Measurements from ENCODE around the gene PLXNA1. TPM values are rescaled to one million over a fixed set of nuclear protein-coding genes. Genes with fewer than 3 reads are reported as not detected.

PLXNA1 gene
- total and polyA plus RNA-seq, 5 donors from 2014 or later = 0.25 to 12.6 (median 0.36) TPM

DNA sequence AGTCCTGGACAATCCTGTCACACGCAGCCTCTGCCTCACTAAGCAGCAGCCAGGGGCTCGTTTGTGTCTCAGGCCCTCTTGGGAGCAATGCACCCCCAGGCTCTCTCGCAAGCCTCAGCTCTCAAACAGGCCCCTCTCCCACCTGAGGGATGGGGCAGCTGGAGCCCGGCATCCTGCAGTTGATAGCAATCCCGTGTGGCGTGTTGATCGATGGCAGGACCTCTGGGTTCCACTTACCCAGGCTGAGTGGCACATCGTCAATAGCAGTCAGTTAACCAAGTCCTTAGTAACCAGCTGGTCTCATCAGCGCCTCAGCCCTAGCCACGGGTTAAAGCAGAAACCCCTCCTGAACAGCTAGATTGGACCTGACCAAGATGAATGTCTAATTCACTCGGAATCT, 36.5 kb upstream of the PLXNA1 start:
- ATAC-seq (ENCODE audit: low read depth in 2 of 2) (no peak), DNase-seq (no peak)
- Mint-ChIP-seq H3K36me3 (peaks cover 9% of the 10 kb centered on the region), H3K4me3 (no peak overlapping the region), H3K27ac (no peak overlapping the region), H3K9me3 (peaks cover 0 to 2% (median 0%) of the 10 kb centered on the region in 7 donors), H3K27me3 (no peaks in the 10 kb centered on the region), H3K4me1 (peaks cover 6 to 18% (median 9%) of the 10 kb centered on the region in 4 donors)
- Histone ChIP-seq H3K4me3 (ENCODE audit: low read depth, low read length) (no peak overlapping the region), H3K36me3 (ENCODE audit: control insufficient read depth, insufficient read depth, low read length) (no peaks in the 10 kb centered on the region), H3K27me3 (ENCODE audit: control insufficient read depth, insufficient read depth, low read length) (no peaks in the 10 kb centered on the region), H3K9me3 (ENCODE audit: control insufficient read depth in 2 of 2, low read length in 2 of 2) (no peaks in the 10 kb centered on the region), H3K27ac (ENCODE audit: insufficient read depth, low read length, poor library complexity, severe bottlenecking) (no peak overlapping the region), H3K4me1 (ENCODE audit: control insufficient read depth, insufficient read depth, low read length, poor library complexity, severe bottlenecking) (no peaks in the 10 kb centered on the region)

DNA sequence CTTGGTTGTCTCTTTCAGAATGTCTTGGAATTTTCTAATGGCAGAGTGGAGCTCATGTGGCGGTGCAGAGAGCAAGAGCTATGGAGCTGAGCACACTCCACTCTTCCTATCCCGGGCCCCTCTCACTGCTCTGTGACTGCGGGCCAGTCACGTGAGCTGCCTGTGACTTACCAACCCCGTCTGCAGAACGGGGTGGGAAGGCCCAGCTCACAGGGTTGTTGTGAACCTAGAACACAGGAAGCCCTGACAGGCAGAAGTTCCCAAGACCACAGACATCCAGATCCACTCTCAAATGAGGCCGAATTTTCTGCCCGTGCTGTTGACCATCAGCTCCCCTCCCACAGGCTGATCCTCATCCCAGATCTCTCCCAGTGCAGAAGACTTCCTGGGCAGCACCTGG, 35.5 kb upstream of the PLXNA1 start:
- Mint-ChIP-seq H3K9me3 (peaks cover 0 to 2% (median 0%) of the 10 kb centered on the region in 7 donors), H3K27me3 (no peaks in the 10 kb centered on the region), H3K36me3 (peaks cover 2% of the 10 kb centered on the region), H3K27ac (peak overlapping the region in 1 of 3 donors; percentile 62), H3K4me3 (no peak overlapping the region), H3K4me1 (peaks cover 3 to 18% (median 9%) of the 10 kb centered on the region in 4 donors)
- H3K27me3 ChIP-seq (ENCODE audit: control insufficient read depth, insufficient read depth, low read length) = no peaks in the 10 kb centered on the region
- no peaks in the 10 kb centered on the region for H3K4me1 ChIP-seq (ENCODE audit: control insufficient read depth, insufficient read depth, low read length, poor library complexity, severe bottlenecking)
- H3K9me3 ChIP-seq (ENCODE audit: control insufficient read depth in 2 of 2, low read length in 2 of 2) = no peaks in the 10 kb centered on the region
- no peaks in the 10 kb centered on the region for H3K36me3 ChIP-seq (ENCODE audit: control insufficient read depth, insufficient read depth, low read length)
- ATAC-seq (ENCODE audit: low read depth in 2 of 2) (peak; percentile 48 to 49), DNase-seq (peak in 1 of 3 donors; percentile 36)
- no peak overlapping the region for H3K27ac ChIP-seq (ENCODE audit: insufficient read depth, low read length, poor library complexity, severe bottlenecking)
- no peak overlapping the region for H3K4me3 ChIP-seq (ENCODE audit: low read depth, low read length)

DNA sequence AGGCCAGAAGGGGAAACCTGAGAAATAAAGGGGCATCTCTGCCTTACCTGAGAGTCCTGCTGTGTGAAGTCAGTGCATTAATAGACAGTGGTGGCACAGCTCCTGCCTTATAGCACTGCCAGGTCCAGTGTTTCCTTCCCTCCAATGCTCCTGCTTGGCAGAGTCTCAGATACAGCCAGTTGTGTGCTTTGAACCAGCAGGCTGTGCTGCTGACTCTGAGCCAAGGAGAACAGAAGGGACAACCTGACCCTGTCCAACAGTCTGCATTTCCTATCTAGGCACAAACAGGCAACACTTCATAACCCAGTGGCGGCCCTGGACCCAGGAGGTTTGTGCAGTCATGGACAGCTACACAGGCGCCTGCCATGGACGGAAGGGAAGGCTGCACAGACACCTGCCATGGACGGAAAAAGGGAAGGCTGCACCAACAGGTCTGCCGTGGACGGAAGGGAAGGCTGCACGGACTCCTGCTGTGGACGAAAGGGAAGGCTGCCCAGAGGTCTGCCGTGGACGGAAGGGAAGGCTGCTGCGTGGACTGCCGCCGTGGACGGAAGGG, 33.9 kb upstream of the PLXNA1 start:
- Histone ChIP-seq H3K4me1 (ENCODE audit: control insufficient read depth, insufficient read depth, low read length, poor library complexity, severe bottlenecking) (no peaks in the 10 kb centered on the region), H3K27ac (ENCODE audit: insufficient read depth, low read length, poor library complexity, severe bottlenecking) (no peak overlapping the region), H3K4me3 (ENCODE audit: low read depth, low read length) (no peak overlapping the region), H3K27me3 (ENCODE audit: control insufficient read depth, insufficient read depth, low read length) (no peaks in the 10 kb centered on the region), H3K36me3 (ENCODE audit: control insufficient read depth, insufficient read depth, low read length) (no peaks in the 10 kb centered on the region), H3K9me3 (ENCODE audit: control insufficient read depth in 2 of 2, low read length in 2 of 2) (no peaks in the 10 kb centered on the region)
- H3K27ac Mint-ChIP-seq = no peak overlapping the region
- H3K27me3 Mint-ChIP-seq = no peaks in the 10 kb centered on the region
- H3K4me1 Mint-ChIP-seq = peaks cover 0 to 15% (median 9%) of the 10 kb centered on the region in 4 donors
- H3K36me3 Mint-ChIP-seq = peaks cover 2% of the 10 kb centered on the region
- DNase-seq (no peak), ATAC-seq (ENCODE audit: low read depth in 2 of 2) (no peak)
- no peak overlapping the region for H3K4me3 Mint-ChIP-seq
- H3K9me3 Mint-ChIP-seq = peaks cover 0 to 2% (median 0%) of the 10 kb centered on the region in 7 donors

DNA sequence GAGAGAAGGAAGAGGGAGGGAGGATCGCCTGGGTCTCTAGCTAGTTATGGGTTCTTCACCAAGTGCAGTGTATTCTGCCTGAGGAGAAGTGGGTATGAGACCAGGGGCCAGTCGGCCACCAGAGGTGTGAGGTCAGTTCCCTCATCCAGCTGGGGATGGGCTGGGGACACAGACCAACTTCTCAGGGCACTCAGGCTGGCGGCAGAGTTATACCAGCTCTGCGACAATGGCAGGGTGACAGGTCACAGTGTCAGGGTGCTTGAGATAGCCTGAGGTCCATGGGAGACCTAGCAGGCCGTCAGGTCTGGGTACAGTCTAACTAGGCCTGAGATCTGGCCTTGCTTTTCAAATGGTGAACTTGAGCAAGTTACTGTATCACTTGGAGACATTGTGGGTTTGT, 31.4 kb upstream of the PLXNA1 start:
- Mint-ChIP-seq H3K27me3 (no peaks in the 10 kb centered on the region), H3K9me3 (no peaks in the 10 kb centered on the region)

DNA sequence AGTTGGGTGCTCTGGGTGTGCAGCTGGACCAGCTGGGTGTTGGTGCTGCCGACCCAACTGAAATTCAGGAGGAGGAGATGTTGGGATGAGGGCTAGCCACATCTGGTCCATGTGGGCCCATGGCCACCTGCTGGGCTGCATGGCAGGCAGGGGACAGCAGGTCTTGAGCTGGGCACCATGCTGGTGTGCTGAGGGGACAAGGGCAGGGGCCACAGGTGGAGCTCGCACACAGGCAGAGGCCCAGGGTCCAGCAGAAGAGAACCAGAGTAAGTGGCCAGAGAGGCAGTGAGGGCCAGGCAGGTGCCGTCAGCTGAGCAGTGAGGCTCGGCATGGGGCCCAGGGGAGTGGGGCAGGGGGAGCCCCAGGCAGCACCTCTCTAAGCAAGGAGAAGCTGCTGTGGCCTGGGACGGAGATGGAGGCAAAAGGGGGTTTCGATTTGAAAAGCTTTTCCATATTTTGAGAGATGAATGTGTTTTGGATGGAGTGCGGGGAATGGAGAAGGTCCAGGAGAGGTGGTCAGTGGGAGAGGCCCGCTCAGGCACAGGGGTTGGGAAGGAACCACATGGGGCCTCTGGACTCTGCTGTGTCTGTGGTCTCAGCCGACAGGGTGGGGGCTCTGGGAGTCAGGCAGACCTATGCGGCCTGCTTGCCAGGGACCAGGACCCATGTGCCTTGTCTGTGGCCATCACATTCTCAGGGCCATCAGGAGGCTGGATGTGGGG, 30.5 kb upstream of the PLXNA1 start:
- Histone ChIP-seq H3K4me1 (ENCODE audit: control insufficient read depth, insufficient read depth, low read length, poor library complexity, severe bottlenecking) (no peaks in the 10 kb centered on the region), H3K9me3 (ENCODE audit: control insufficient read depth in 2 of 2, low read length in 2 of 2) (no peaks in the 10 kb centered on the region), H3K27ac (ENCODE audit: insufficient read depth, low read length, poor library complexity, severe bottlenecking) (no peak overlapping the region), H3K36me3 (ENCODE audit: control insufficient read depth, insufficient read depth, low read length) (no peaks in the 10 kb centered on the region), H3K4me3 (ENCODE audit: low read depth, low read length) (no peak overlapping the region), H3K27me3 (ENCODE audit: control insufficient read depth, insufficient read depth, low read length) (no peaks in the 10 kb centered on the region)
- no peaks in the 10 kb centered on the region for H3K9me3 Mint-ChIP-seq
- no peak overlapping the region for H3K27ac Mint-ChIP-seq
- DNase-seq (no peak), ATAC-seq (ENCODE audit: low read depth in 2 of 2) (no peak)
- H3K36me3 Mint-ChIP-seq = peaks cover 6% of the 10 kb centered on the region
- H3K4me1 Mint-ChIP-seq = peaks cover 0 to 5% (median 1%) of the 10 kb centered on the region in 4 donors
- no peaks in the 10 kb centered on the region for H3K27me3 Mint-ChIP-seq
- H3K4me3 Mint-ChIP-seq = no peak overlapping the region

More for the DNA sequence above, 31.4 kb upstream of the PLXNA1 start:
- H3K9me3 ChIP-seq (ENCODE audit: control insufficient read depth in 2 of 2, low read length in 2 of 2) = no peaks in the 10 kb centered on the region
- H3K4me1 Mint-ChIP-seq = peaks cover 0 to 9% (median 3%) of the 10 kb centered on the region in 4 donors
- DNase-seq (no peak), ATAC-seq (ENCODE audit: low read depth in 2 of 2) (no peak)
- peaks cover 6% of the 10 kb centered on the region for H3K36me3 Mint-ChIP-seq
- no peak overlapping the region for H3K4me3 Mint-ChIP-seq
- H3K27ac Mint-ChIP-seq = no peak overlapping the region
- no peak overlapping the region for H3K27ac ChIP-seq (ENCODE audit: insufficient read depth, low read length, poor library complexity, severe bottlenecking)
- H3K36me3 ChIP-seq (ENCODE audit: control insufficient read depth, insufficient read depth, low read length) = no peaks in the 10 kb centered on the region
- no peak overlapping the region for H3K4me3 ChIP-seq (ENCODE audit: low read depth, low read length)
- H3K4me1 ChIP-seq (ENCODE audit: control insufficient read depth, insufficient read depth, low read length, poor library complexity, severe bottlenecking) = no peaks in the 10 kb centered on the region
- H3K27me3 ChIP-seq (ENCODE audit: control insufficient read depth, insufficient read depth, low read length) = no peaks in the 10 kb centered on the region

DNA sequence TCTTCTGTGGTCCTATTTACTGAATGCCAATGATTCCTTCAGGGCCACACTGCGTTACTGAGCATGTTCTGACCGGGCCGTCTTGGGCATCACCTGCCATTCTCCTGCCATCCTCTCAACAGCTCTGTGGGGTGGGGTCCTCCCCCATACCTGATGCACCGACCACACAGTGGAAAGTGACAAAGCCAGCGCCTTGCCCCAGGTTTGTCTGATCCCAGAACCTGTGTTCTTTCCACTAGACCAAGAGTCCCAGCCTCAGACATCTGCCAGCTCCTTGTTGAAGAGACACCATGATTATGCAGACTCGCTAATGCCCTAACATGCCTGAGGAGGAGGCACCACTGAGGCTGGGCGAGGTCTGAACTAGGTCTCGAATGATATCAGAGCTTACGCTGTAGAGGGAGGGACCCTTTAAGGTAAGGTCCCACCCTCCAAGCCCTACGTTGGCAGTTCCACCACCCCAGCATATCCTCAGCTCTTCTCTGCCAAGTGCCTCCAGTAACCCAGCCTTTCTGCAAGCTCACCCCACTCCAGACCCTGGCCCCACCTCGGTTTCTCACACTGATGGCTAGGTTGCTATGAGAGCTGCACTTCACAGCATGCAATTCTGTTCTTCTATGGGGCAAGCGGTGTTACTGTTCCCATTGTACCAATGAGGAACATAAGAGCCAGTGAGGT, 29.8 kb upstream of the PLXNA1 start:
- no peak for DNase-seq
- no peaks in the 10 kb centered on the region for H3K4me1 ChIP-seq (ENCODE audit: control insufficient read depth, insufficient read depth, low read length, poor library complexity, severe bottlenecking)
- H3K27me3 ChIP-seq (ENCODE audit: control insufficient read depth, insufficient read depth, low read length) = no peaks in the 10 kb centered on the region
- no peaks in the 10 kb centered on the region for H3K36me3 ChIP-seq (ENCODE audit: control insufficient read depth, insufficient read depth, low read length)
- Mint-ChIP-seq H3K4me3 (no peak overlapping the region), H3K27me3 (no peaks in the 10 kb centered on the region), H3K9me3 (no peaks in the 10 kb centered on the region), H3K36me3 (peaks cover 6% of the 10 kb centered on the region), H3K4me1 (peaks cover 0 to 3% (median 0%) of the 10 kb centered on the region in 4 donors), H3K27ac (no peak overlapping the region)
- no peak overlapping the region for H3K4me3 ChIP-seq (ENCODE audit: low read depth, low read length)
- H3K27ac ChIP-seq (ENCODE audit: insufficient read depth, low read length, poor library complexity, severe bottlenecking) = no peak overlapping the region
- ATAC-seq (ENCODE audit: low read depth in 2 of 2) = no peak
- no peaks in the 10 kb centered on the region for H3K9me3 ChIP-seq (ENCODE audit: control insufficient read depth in 2 of 2, low read length in 2 of 2)

DNA sequence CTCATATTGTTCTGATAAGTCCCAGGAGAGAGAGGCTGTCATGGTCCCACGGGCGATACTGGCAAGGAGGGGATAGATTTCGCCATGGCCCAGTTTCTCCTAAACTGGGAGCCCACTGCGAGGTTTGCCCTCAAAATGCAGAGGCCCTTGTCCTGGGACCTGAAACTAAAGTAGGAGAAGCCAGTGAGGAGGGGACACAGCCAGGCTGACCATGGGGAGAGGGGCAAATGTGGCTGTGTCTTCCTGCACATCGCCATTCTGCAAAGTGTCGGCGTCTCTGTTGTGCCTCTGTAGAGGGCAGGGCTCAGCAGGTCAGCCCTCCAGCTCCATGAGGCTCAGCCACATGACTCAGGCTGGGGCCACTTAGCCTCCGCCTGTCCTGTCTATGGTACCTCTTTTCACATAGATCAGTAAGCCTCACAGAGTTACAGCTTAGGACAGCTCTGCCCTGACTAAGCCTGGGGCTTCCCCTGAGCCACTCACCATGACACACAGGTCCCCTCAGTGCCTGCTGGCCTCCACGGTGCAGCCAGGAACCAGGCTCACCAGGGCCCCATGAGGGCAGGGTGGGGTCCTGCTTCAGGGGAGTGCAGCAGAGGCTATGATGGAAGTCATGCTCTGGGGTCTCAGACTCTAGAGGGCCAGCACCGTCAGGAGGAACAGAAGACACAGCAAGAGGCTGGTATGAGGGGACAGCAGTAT, 28.6 kb upstream of the PLXNA1 start:
- no peaks in the 10 kb centered on the region for H3K36me3 ChIP-seq (ENCODE audit: control insufficient read depth, insufficient read depth, low read length)
- Mint-ChIP-seq H3K27ac (peak overlapping the region in 1 of 3 donors; percentile 46), H3K36me3 (peaks cover 8% of the 10 kb centered on the region), H3K27me3 (no peaks in the 10 kb centered on the region), H3K4me3 (no peak overlapping the region), H3K4me1 (no peaks in the 10 kb centered on the region), H3K9me3 (no peaks in the 10 kb centered on the region)
- ATAC-seq (ENCODE audit: low read depth in 2 of 2) (peak; percentile 55 to 59), DNase-seq (no peak)
- H3K9me3 ChIP-seq (ENCODE audit: control insufficient read depth in 2 of 2, low read length in 2 of 2) = no peaks in the 10 kb centered on the region
- no peak overlapping the region for H3K4me3 ChIP-seq (ENCODE audit: low read depth, low read length)
- no peak overlapping the region for H3K27ac ChIP-seq (ENCODE audit: insufficient read depth, low read length, poor library complexity, severe bottlenecking)
- H3K27me3 ChIP-seq (ENCODE audit: control insufficient read depth, insufficient read depth, low read length) = no peaks in the 10 kb centered on the region
- H3K4me1 ChIP-seq (ENCODE audit: control insufficient read depth, insufficient read depth, low read length, poor library complexity, severe bottlenecking) = no peaks in the 10 kb centered on the region
